IPS-18c (cell line): Measurements from ENCODE around the gene TENM3.

Source experiments
- H3K4me3 ChIP-seq: 2 replicates; pipeline ENCODE4 v1.7.0; 2013; ENCODE audit warnings: low read depth, mild to moderate bottlenecking, low read length, moderate library complexity; ENCODE audit not compliant: insufficient read depth
- H3K9me3 ChIP-seq: one replicate; pipeline ENCODE4 v1.6.1; 2013; ENCODE audit warnings: mild to moderate bottlenecking, low read length, moderate library complexity; ENCODE audit not compliant: control insufficient read depth, insufficient read depth

Gene TENM3

DNA sequence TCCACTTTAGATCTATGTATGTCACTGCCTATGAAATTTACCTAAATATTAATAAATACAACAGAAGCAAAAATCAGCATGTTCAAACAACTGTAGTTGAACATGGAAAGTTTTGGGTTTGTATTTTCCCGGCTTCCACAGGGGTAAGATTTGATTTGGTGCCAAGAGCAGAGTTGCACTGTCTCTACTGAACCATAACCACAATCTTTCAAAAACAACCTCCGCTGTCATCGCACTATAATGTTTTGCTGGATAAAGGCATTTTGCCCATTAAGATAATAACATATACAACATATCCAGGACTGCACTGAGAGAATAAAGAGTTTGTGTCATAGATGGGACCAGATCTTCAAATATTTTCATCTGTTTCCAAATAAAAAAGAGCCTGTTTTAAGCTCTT is 94.9 kb downstream of the TENM3 start:
- Histone ChIP-seq H3K9me3 (no peaks in the 10 kb centered on the region), H3K4me3 (no peak overlapping the region)

DNA sequence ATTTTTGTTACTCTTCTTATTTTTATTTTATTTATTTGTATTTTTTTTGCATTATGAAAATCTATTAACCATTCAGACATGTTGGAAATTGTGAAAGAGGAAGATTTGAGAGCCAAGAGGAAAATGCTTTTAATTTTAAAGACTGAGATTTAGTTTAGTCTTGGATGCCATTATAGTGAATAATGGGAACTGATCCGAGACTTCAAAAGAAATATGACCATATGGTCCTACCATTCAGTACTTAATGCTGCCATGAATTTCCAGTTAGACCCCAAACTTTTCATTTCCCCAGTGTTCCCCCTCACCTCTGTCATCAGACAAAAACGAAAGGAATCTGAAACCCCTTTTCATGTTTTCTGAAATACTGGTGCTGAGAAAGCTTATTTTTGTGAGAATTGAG is 95.5 kb downstream of the TENM3 start:
- H3K4me3 ChIP-seq, result no peak overlapping the region
- no peaks in the 10 kb centered on the region for H3K9me3 ChIP-seq

DNA sequence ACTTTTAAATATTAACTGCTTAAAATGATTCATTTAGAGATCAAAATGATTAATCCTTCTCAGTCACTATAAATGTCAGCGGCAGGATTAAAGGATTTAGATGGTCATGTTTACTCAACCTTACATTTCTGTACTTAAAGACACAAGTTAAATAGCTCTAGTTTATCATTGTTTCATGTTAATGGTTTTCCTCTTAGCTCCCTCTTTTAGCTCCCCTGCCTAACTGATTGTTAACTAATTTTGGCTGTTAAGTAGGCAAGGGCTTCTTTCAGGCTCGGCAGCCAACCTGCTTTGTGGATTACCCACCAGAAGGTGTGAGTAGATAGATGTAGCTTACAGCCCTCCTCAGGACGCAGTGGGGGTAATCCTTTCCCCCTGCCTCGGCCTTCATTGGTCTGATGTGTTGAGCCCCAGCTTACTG is 96.0 kb downstream of the TENM3 start:
- no peak overlapping the region for H3K4me3 ChIP-seq
- H3K9me3 ChIP-seq, result no peaks in the 10 kb centered on the region

DNA sequence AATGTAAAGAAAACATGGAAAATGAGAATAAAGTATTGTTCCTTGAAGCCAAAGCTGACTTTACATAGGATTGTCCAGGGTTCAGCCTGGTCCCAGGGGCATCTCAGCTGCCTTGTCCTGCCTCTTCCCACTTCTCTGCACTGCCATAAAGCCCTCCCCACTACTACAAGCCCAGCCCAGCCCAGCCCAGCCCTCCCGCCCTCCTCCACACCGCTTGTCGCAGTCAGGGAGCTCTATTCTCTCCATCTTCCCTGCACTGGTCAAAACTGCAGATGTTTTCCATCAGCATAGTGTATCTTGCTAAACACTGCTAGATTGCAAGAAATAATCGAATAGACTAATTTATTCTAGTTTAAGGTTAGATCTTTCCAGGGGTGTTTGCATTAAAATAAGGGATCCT is 100.3 kb downstream of the TENM3 start:
- no peak overlapping the region for H3K4me3 ChIP-seq
- H3K9me3 ChIP-seq, result no peaks in the 10 kb centered on the region

DNA sequence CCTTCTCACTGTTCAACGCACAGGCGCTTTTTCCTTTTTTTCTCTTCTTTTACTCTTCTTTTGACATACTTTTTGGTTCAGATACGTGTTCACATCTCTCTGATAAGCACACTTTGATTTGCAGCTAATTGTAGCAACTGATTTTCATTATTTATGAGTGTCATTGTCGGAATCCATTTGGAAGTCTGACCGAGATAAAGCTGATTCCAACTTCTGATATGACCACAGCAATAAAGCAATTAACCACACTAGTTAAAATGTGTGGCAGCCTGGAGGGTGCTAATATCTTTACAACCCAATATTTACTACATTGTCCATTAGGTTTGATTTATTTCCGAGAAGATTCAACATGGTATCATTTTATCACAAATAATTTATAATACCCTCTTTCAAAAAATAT is 101.8 kb downstream of the TENM3 start:
- no peaks in the 10 kb centered on the region for H3K9me3 ChIP-seq
- no peak overlapping the region for H3K4me3 ChIP-seq

DNA sequence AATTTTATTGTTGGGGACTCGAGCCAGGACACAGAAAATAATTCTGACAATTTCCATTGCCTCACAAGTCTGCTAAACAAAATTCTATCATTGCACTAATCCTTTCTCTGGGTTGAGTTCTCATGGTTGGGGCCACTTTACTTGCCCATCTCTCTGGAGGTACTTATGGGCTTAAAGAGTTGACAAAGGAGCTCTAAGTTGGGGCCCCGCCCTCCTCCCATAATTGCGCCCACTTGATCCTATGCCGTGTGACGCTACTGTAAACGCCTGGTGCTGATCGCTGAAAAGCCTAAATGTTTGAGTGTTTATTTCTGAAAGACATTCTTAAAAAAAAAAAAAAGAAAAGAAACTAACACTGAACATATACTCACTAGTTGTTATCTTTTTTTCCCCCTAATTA is 103.0 kb downstream of the TENM3 start:
- Histone ChIP-seq H3K4me3 (no peak overlapping the region), H3K9me3 (no peaks in the 10 kb centered on the region)

DNA sequence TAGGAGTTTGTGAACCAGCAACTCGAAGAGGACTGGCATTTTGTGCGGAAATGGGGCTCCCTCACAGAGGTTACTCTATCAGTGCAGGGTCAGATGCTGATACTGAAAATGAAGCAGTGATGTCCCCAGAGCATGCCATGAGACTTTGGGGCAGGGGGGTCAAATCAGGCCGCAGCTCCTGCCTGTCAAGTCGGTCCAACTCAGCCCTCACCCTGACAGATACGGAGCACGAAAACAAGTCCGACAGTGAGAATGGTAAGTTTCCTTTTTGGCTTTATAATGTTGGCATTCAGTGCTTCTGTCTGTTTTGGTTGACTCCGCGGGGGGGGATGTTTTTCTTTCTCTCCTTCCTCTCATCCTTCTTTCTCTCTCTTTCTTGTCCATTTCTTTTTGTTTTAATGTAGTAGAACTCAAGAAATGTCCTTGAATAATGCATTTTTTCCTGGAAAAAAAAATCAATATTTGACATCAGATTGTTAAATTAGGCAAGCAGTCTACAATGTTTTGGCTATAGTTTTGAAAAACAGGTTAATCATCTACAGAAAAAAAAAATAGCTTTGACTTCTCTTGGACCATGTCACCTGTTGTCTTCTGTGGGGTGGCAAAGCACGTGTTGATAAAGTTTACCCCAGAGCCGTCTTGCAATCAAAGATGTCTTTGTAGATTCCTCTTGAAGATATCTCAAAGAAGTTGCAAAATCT is 103.6 kb downstream of the TENM3 start:
- Histone ChIP-seq H3K4me3 (no peak overlapping the region), H3K9me3 (no peaks in the 10 kb centered on the region)

DNA sequence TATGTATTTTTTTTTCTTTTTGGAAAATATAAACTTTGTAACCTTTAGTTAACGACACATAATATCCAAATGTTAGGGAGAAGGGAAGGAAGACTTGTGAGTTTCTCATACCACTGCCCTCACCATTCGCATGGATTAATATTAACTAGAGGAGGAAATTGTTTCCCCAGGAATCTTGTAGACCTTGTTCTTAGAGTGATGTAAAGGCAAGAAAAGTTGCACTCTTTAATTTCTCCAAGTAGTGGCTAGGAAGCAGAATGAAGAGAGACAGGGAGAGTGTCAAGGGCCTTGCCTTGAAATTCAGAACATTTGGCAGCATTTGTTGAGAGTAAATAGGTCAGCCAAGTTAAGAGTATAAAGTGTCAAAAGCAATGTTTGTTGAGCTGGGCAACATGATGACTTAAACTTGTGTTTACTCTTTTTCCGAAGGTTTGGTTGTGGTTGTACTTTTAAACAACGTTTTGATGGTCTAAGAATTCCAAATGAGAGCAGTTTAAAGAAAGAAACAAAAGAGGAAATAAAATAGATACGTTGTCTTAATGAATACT is 105.7 kb downstream of the TENM3 start:
- Histone ChIP-seq H3K9me3 (no peaks in the 10 kb centered on the region), H3K4me3 (no peak overlapping the region)

DNA sequence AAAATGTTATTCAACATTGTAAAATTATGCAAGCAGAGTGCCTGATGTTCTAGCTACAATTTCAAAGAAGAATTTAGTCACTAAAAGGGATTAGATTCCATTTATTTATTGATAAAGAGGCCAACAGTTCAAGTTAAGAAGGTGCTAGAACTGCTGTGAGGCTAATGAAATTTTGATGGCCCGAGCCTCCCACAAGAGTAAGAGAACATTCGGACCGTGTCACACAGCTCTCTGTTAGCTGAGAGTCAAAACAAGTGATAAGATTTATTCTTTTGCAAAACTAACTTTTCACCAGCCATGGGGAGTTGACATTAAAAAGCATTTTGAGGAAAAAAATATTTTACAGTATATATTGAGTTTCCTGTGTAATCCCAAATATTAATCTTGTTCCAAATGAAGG is 106.8 kb downstream of the TENM3 start:
- Histone ChIP-seq H3K4me3 (no peak overlapping the region), H3K9me3 (no peaks in the 10 kb centered on the region)

DNA sequence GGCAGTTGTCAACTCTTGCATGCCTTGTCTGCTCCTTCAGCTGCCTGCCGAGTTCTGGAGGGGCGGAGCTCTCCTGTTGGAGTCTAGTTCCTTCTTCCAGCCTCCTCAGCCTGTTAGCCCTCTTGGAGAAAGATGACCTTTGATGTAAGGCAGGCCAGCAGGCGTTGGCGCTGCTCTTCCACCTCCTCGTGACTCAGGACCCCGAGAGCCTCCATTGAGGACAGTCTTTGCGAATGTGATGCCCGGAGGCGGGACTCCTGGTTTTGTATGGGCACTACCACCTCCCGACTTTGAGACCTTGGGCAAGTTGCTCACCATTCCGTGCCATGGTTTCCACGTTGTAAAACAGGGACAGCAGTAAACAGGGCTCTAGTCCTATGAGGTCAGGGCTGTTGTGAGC is 108.3 kb downstream of the TENM3 start:
- Histone ChIP-seq H3K4me3 (no peak overlapping the region), H3K9me3 (no peaks in the 10 kb centered on the region)

DNA sequence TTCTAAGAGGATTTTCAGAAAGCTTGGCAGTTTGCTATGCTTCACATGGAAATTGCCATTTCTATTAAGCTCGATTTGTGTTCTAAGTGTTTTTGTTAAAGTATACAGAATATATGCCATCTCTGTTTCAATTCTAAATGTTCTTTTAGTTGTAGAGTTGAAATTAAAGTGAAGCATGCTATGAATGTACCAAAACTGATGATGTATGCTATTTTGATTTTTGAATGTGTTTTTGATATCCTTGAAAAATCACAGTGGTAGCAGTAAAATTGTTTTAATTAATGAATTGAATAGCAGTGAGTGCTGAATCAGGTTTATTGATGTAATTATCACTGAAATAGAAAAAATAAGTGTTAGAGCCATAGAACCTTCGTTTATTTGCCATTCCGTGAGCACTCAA is 110.9 kb downstream of the TENM3 start:
- Histone ChIP-seq H3K4me3 (no peak overlapping the region), H3K9me3 (no peaks in the 10 kb centered on the region)

DNA sequence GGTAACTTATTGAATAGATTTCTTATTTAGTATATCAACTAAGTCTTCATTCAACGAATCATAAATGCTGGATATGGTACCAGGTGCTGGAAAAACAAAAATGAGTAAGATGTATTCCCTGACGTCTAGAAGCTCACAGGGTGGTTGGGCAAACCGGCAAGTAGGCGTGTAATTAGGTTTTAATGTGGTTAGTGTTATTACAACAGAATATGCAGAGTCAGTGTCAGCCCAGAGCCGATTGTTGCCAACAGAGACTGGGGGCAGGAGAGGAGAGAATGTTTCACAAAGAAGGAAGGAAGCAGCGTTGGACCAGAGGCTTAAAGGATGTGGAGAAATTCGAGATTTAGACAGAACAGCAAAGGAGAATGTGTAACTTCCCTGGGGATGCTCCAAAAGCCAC is 111.7 kb downstream of the TENM3 start:
- no peaks in the 10 kb centered on the region for H3K9me3 ChIP-seq
- no peak overlapping the region for H3K4me3 ChIP-seq

DNA sequence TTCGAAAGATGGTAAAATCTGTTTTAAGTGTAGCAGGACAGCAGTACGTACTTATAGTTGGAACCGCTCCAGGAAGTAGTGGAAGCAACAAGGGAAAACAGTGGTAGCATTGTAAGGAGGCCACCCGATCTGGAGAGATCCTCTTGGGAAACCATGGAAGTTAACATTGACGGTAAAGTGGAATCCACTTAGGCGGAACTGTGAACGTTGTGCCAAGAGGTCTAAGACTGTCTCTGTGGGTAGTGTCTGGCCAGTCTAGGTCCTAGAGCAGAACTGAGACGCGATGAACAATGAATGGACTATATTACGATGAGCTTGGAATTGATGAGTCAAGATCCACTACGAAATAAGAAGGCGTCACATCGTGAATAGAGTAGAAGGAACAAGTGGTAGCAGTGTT is 124.0 kb downstream of the TENM3 start:
- H3K4me3 ChIP-seq, result no peak overlapping the region
- no peaks in the 10 kb centered on the region for H3K9me3 ChIP-seq

DNA sequence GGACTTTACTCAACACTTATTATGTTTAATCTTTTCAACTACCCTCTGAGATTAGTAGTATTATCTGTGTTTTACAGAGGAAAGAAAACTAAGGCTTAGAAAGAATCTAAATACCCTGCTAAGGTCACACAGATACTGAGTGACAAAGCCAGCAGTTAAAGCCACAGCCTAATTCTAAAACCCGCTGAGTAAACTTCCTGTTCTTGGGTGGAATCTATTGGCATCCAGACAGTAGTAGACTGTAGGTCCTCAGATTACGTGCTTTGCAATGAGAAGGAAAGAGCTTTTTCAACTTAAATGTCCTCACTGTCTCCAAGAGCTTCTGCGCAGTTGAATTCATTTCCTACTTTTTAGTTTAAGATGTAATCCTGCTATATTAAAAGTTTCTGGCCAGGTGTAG is 126.0 kb downstream of the TENM3 start:
- Histone ChIP-seq H3K4me3 (no peak overlapping the region), H3K9me3 (no peaks in the 10 kb centered on the region)

DNA sequence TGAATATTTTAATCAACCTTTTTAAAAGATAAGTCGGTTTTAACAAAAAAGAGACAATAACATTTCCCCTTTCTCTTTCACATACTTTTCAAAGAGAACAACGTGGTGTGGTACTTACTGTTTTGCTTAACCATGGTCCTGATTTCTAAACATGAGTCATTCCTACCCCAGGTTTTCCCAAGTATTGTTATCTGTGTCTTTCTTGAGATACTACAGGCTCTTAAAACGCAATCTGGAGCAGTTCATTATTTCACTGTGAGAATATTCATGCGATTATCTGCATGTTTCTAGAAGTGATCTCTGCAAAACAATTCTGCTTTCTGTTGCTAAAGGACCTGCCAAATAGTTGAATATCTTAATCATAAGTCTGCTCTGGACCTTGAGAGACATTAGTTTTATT is 127.3 kb downstream of the TENM3 start:
- Histone ChIP-seq H3K4me3 (no peak overlapping the region), H3K9me3 (no peaks in the 10 kb centered on the region)

DNA sequence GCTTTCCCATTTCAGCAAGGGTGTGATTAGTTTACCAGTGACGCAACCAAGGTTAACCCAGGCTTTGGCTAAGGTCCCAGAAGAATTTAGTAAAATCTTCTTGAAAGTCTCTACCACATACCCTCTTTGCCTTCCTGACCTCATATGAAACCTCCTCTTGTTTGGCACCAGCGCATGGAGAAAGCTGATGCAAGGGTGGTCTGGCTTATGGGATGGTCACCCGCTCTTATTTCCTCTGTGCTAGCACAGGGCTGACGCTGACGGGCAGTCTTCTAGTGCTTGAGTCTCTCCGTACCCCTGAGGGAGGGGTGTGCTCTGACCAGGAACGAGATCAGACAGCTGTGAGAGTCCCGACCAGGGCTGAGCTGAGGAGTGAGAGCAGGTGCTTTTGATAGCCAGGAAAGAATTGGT is 137.6 kb downstream of the TENM3 start:
- Histone ChIP-seq H3K9me3 (no peaks in the 10 kb centered on the region), H3K4me3 (no peak overlapping the region)

DNA sequence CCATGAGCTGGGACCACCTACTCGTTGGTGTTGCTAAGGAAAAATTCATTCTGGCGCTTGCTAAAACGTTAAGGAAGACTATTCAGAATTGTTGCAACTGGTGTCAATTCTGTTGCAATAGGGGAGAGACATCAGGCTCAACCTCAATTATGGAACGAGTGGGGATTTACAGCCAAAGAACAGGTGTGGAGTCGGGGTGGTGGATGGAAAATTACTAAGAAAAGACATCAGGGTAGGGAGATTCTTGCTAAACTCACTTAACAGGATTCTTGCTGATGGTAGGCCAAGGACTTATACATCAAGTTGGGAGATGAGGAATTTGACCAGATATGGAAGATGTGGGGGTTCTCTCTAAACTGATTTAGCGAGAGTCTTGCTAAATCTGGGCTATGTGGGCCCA is 139.7 kb downstream of the TENM3 start:
- no peaks in the 10 kb centered on the region for H3K9me3 ChIP-seq
- H3K4me3 ChIP-seq, result no peak overlapping the region

DNA sequence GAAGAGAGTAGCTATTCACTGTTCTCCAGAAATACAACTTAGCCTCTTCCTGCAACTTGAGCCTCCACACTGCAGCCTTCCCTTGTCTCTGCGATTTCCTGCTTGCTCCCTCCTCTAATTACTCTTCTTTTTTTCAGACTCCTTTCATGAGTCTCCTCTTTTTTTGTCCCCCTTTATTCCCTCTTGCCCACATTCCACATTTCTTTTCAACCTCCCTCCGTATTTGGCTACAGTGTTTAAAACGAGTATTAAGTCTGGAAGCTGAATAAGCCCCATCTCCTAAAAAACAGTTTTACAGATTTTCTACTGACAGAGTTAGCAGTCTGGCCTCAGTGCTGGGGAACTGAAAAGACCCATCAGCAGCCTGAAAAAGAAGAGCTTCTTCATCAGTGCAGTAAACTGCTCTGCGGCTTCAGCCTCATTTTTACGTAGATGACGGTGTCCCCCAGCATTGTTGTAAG is 141.5 kb downstream of the TENM3 start:
- H3K4me3 ChIP-seq, result no peak overlapping the region
- H3K9me3 ChIP-seq, result no peaks in the 10 kb centered on the region

DNA sequence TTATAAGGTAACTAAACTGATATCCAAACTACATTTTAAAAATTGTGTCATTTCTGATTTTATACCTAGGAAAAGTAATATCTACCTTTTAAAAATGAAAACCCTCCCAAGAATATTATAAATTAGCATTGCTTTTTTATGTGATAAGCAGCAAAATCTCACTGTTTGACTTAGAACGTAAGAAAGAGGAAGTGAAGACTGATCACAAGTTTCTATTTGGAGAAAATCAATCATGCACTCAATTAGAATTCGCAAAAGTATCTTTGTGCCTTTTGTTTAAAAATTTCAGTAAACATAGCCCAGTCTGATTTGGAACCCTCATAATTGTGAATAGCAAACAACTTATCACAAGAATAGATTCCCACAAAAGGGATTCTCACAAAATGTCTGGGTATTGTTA is 142.7 kb downstream of the TENM3 start:
- no peak overlapping the region for H3K4me3 ChIP-seq
- H3K9me3 ChIP-seq, result no peaks in the 10 kb centered on the region
